Stimulated activated CD8-positive, alpha-beta memory T cell treated with anti-CD3 and anti-CD28 coated beads, Interleukin-4, amount 100 ng/mL, for 4 hours (primary cell): ENCODE results near the gene SMIM38.
"Not testable (repeated sequence)": the region's sequence is repeated elsewhere in the genome, so short reads cannot be mapped to it uniquely, and the experiment has no call there.

Experiments
- DNase-seq, 2 donors: peaks; one replicate each; pipeline ENCODE4 v3.0.0-alpha.2; 2020; ENCODE audit warnings: low read depth in 2 of 2, low spot score in 1 of 2

SMIM38 gene

GRCh38 chr11:69121621-69122325 is 34.0 kb upstream of the SMIM38 start:
- no peak for DNase-seq

GRCh38 chr11:69122326-69122629 is 33.5 kb upstream of the SMIM38 start:
- DNase-seq, result no peak

GRCh38 chr11:69122630-69123431 is 32.9 kb upstream of the SMIM38 start:
- peak; percentile 67 to 80 for DNase-seq

- DNase-seq, result no peak
These were observed 31.9 kb upstream of the SMIM38 start for GRCh38 chr11:69123593-69124545.

GRCh38 chr11:69125861-69126260 is 29.9 kb upstream of the SMIM38 start:
- no peak for DNase-seq

GRCh38 chr11:69126286-69126685 is 29.4 kb upstream of the SMIM38 start:
- no peak for DNase-seq

GRCh38 chr11:69127081-69127850 is 28.5 kb upstream of the SMIM38 start:
- no peak for DNase-seq

- DNase-seq, result no peak
These were observed 27.9 kb upstream of the SMIM38 start for GRCh38 chr11:69127884-69128283.

GRCh38 chr11:69129053-69129452 is 26.7 kb upstream of the SMIM38 start:
- DNase-seq, result no peak

GRCh38 chr11:69129647-69130046 is 26.1 kb upstream of the SMIM38 start:
- no peak for DNase-seq

GRCh38 chr11:69130654-69131053 is 25.1 kb upstream of the SMIM38 start:
- DNase-seq, result no peak

GRCh38 chr11:69131121-69131566 is 24.6 kb upstream of the SMIM38 start:
- no peak for DNase-seq

GRCh38 chr11:69131644-69132300 is 24.0 kb upstream of the SMIM38 start:
- DNase-seq, result no peak

GRCh38 chr11:69132301-69132670 is 23.4 kb upstream of the SMIM38 start:
- DNase-seq, result no peak

GRCh38 chr11:69133251-69133650 is 22.5 kb upstream of the SMIM38 start:
- no peak for DNase-seq

- not testable (repeated sequence) for DNase-seq
These were observed 21.6 kb upstream of the SMIM38 start for GRCh38 chr11:69134182-69134581.

GRCh38 chr11:69134957-69135356 is 20.8 kb upstream of the SMIM38 start:
- no peak for DNase-seq

- no peak for DNase-seq
These were observed 20.0 kb upstream of the SMIM38 start for GRCh38 chr11:69135420-69136363.

GRCh38 chr11:69136471-69136870 is 19.3 kb upstream of the SMIM38 start:
- no peak for DNase-seq
